ENCODE results near the gene CC2D1A.
"Not testable (repeated sequence)": the region's sequence is repeated elsewhere in the genome, so short reads cannot be mapped to it uniquely, and the experiment has no call there.

The CC2D1A gene

DNA sequence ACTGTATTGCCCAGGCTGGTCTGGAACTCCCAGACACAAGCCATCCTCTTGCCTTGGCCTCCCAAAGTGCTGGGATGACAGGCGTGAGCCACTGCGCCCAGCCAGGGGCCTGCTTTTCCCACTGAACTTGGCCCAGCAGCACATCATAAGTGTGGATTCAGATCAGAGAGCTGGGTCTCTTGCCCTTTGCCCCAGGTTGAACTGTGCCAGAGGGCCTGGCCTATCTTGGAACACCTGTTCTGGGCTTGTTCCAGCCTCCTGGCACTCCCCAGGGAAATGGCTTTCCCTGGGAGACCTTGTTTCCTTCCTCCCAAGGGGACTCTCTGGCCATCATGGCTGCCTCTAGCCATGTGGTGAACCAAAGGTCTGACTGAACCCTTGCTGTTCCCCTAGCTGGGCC, 3.4 kb downstream of the CC2D1A start:
- DNase-seq = no peak

DNA sequence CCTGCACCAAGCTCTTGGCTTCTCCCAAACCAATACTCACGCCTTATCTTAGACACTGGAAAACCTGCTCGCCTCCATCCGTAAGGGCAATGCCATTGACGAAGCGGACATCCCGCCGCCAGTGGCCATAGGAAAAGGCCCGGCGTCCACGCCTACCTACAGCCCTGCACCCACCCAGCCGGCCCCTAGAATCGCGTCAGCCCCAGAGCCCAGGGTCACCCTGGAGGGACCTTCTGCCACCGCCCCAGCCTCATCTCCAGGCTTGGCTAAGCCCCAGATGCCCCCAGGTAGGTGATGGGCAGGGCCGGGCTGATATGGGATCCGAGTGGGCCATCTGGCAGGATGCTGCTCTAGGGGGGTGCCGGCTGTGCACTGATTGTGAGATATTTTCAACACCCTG, 7.4 kb downstream of the CC2D1A start:
- no peak for DNase-seq

DNA sequence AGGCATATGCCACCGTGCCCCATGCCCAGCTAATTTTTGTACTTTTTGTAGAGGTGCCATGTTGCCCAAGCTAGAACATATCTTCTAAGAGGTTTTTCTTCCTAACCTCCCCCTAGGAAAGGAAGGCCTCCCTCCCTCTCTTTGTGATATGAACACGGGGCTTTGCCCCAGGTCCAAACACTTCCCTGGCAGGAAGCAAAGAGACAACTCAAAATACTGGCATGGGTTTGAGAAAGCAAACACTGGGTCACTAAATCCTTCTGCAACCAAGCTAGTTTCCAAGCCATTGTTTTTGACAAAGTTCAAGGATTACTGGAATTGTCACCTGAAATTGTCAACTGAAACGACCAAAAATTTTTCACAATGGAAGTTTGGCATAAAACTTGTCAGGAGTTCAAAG, 8.8 kb downstream of the CC2D1A start:
- no peak for DNase-seq

DNA sequence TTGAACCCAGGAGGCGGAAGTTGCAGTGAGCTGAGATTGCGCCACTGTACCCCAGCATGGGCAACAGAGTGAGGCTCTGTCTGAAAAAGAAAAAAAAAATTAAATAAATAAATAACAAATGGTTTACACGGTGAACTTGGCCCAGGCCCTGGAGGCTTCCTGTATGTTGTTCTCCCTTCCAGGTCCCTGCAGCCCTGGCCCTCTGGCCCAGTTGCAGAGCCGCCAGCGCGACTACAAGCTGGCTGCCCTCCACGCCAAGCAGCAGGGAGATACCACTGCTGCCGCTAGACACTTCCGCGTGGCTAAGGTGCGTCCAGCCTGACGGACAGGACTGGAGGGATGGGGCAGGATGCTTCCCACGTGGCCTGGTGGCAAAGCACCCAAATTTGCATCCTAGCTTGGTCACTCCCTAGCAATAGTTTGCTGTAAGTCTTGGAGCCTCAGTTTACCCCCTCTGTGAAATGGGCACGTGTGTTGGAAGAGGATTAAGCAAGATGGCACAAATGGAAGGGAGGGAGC, 11.9 kb downstream of the CC2D1A start:
- DNase-seq = no peak

GRCh38 chr19:13918726-13919411, 12.9 kb downstream of the CC2D1A start:
- DNase-seq = no peak

- no peak for DNase-seq
Observed at GRCh38 chr19:13920524-13920923, 14.5 kb downstream of the CC2D1A start.

DNA sequence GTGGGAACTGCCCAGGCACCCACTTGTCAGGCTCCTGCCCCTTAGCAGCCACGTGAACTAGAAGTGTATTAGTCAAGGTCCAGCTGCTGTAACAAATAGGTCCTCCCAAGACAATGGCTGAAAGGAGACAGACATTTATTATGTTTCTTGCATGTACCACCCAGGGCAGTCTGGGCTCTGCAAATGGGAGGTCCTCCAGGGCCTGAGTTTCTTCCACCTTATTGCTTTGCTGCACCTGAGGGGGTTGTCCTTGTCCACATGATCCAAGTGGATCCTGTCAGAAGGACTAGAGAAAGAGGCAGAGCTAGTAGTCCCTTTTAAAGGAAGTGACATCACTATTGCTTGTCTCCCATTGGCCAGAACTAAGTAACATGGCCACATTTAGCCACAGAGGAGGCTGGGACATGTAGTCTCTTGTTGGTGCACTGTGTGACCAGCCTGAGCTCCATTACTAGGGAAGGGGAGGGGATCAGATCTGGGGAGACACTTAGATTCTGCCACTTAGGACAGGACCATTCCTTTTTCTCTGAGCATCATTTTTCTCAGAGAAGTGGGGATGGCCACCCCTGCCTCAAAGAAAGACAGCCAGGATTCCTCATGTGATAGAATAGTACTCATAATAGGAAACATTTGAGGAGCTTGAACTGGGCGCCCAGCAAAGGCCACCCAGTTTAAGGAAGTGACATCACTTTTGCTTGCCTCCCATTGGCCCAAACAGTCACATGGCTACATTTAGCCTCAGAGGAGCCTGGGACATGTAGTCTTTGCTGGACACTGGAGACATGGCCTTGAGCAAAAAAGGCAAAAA, 15.1 kb downstream of the CC2D1A start:
- DNase-seq = no peak

DNA sequence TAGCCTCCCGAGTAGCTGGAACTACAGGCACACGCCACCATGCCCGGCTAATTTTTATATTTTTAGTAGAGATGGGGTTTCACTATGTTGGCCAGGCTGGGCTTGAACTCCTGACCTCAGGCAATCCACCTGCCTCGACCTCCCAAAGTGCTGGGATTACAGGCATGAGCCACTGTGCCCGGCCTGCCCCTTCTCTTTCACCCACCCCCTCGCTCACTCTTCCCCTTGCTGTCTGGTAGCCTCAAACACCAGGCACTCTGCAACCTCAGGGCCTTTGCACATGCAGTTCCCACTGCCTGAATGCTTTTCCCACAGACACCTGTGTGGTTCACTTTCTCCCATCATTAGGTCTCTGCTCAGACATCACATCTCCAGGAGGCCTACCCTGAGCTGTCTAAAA, 16.1 kb downstream of the CC2D1A start:
- not testable (repeated sequence) for DNase-seq

DNA sequence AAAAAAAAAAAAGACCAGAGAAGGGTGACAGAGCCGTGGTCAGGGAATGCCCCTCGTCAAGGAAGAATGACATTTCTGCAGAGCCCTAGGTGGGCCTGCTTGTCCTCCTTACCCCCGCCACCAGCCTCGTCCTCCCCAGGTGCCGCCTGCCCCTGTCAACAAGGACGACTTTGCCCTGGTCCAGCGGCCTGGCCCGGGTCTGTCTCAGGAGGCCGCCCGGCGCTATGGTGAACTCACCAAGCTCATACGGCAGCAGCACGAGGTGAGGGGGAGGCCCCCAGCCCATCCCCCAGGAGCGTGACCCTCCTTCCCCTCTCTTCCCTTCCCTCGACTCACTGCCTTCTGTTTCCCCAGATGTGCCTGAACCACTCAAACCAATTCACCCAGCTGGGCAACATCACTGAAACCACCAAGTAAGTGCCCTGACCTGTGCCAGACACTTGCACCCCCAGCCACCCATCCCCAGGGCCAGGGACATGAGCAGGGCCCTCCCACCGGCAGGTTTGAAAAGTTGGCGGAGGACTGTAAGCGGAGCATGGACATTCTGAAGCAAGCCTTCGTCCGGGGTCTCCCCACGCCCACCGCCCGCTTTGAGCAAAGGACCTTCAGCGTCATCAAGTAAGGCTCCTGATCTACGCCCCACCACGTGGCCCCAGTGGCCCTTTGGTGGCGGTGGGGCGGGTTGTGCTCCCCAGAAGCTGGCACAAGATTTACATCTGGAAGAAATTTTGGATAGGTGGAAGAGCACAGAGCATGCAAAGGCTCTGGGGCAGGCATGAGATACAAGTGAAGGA, 17.4 kb downstream of the CC2D1A start:
- no peak for DNase-seq

GRCh38 chr19:13926010-13926409, 20.0 kb downstream of the CC2D1A start:
- DNase-seq = no peak

- no peak for DNase-seq
Observed at GRCh38 chr19:13926715-13927114, 20.7 kb downstream of the CC2D1A start.

GRCh38 chr19:13929340-13929739, 23.3 kb downstream of the CC2D1A start:
- no peak for DNase-seq

- no peak for DNase-seq
Observed at GRCh38 chr19:13929956-13930355, 24.0 kb downstream of the CC2D1A start.

DNA sequence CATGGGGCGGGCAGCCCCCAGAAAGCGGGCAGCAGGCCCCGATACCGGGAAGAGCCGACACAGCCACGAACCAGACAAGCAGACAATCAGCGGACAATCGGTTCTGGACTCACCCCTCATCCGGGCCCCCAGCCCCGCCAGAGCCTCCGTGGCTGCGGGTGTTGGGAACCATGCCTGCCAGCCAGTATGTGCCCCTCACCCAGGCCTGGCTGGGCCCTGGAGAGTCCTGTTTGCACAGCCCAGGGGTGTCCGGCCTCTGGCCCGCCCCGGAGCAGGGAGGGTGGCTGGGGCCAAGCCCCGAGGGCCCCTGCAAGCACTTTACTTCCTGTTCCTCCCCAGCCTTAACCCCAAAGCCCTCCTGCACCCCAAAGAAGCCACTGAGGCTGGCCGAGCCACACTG, 24.4 kb downstream of the CC2D1A start:
- DNase-seq = no peak

GRCh38 chr19:13931391-13932148, 25.6 kb downstream of the CC2D1A start:
- DNase-seq = no peak

DNA sequence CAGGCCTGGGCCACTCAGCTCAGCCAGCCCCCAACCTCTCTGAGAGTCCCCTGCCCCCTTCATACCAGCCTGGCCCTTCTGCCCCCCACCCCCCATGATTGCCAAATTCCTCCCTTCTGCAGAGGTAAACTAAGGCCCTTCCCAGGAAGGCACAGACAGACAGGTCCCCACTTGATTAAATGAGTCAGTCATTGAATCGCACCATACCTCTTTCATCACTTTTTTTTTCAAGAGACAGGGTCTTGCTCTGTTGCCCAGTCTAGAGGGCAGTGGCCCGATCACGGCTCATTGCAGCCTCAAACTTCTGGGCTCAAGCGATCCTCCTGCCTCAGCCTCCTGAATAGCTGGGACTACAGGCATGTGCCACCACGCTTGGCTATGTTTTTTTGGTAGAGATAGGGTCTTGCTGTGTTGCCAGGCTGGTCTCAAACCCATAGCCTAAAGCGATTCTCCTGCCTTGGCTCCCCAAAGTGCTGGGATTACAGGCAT, 26.2 kb downstream of the CC2D1A start:
- no peak for DNase-seq

- no peak for DNase-seq
Observed at GRCh38 chr19:13932911-13933393, 27.0 kb downstream of the CC2D1A start.

DNA sequence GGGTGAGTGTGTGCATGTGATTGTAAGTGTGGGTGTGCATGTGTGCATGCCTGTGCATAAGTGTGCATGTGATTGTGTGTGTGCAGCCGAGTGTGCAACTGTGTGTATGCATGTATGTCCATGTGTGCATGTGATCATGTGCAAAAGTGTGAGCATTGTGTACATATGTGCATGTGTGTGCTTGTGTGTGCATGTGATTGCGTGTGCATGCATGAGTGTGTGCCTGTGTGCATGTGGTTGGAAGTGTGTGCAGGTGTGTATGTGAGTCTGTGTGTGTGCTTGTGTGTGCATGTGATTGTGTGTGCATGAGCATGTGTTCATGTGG, 28.7 kb downstream of the CC2D1A start:
- DNase-seq = no peak

DNA sequence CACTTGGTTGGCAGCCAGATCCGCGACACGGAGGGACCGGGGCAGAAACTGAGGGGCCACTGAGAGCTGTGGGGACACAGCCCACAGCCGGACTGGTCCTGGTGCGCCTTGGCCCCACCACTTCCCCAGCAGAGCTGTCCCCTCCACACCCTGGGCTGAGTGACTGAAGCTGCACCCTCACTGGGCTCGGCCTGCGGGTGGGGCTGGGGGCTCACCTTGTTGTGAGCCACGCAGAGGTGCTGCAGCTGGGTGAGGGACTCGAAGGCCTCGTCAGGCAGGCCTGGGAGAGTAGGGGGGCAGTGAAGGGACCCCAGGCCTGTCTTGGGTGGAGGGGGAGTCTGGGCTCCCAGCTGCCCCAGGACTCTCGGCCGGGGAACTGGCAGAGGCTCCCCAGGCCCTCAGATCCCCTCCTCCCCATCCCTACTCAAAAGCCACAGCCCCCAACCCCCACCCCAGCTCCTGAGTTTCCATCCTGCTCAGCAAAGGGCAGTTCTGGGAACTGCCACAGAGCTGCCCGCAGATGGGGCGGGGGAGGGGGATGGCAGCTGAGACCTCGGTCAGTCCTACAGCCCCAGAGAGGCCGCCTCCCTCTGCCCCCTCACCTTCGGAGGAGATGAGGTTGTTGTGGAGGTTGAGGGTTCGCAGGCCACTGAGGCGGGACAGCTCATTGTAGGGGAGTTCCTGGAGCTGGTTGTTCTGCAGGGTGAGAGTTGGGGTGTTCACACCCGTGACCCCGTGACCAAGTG, 29.9 kb downstream of the CC2D1A start:
- DNase-seq = no peak

- DNase-seq = no peak
Observed at GRCh38 chr19:13937479-13938300, 31.7 kb downstream of the CC2D1A start.
